Upper lobe of left lung (tissue), 6 donors: Measurements from ENCODE around the gene C2orf78. TPM values are rescaled to one million over a fixed set of nuclear protein-coding genes. Genes with fewer than 3 reads are reported as not detected.

ENCODE experiments used
- ATAC-seq, 2 donors: fragments of 200-7000 bp; cut with Tn5 transposase; one replicate each; pipeline ENCODE4 v1.9.1; 2022; ENCODE audit warnings: mild to moderate bottlenecking in 2 of 2, moderate library complexity in 2 of 2; ENCODE audit not compliant: low FRiP score in 2 of 2
- DNase-seq, 2 donors: peaks; one replicate each; pipeline ENCODE4 v3.0.0-alpha.2; 2019 to 2020
- H3K27ac ChIP-seq, 4 donors: fragments of 200-600 bp; sonication (generic); one replicate each; pipeline ENCODE4 v1.5.1; 2016 to 2019
- H3K27me3 ChIP-seq, 4 donors: fragments of 200-600 bp; sonication (generic); one replicate each; pipeline ENCODE4 v1.5.1; 2017 to 2019
- H3K36me3 ChIP-seq, 4 donors: fragments of 200-600 bp; sonication (generic); one replicate each; pipeline ENCODE4 v1.5.1; 2016 to 2019
- H3K4me1 ChIP-seq, 4 donors: fragments of 200-600 bp; sonication (generic); one replicate each; pipeline ENCODE4 v1.5.1; 2018 to 2019
- H3K4me3 ChIP-seq, 4 donors: fragments of 200-600 bp; sonication (generic); one replicate each; pipeline ENCODE4 v1.5.1; 2017 to 2019; ENCODE audit warnings: mild to moderate bottlenecking in 2 of 4, moderate library complexity in 1 of 4
- H3K9me3 ChIP-seq, 4 donors: fragments of 200-600 bp; sonication (generic); one replicate each; pipeline ENCODE4 v1.5.1; 2018 to 2019
- CTCF ChIP-seq, 6 experiments: fragments of 450-650 bp in 4 of 6; fragments of 200-600 bp in 2 of 6; sonication (generic) in 2 of 6; IDR thresholded peaks; one replicate each; pipeline ENCODE4 v1.5.1; 2016 to 2019; ENCODE audit warnings: antibody characterized with exemption in 6 of 6
- EP300 ChIP-seq, 4 donors: sonication (generic); formaldehyde crosslinking; IDR thresholded peaks; one replicate each; pipeline ENCODE4 v1.5.1; 2017; ENCODE audit warnings: antibody characterized with exemption in 4 of 4, control low read depth in 2 of 4
- POLR2A ChIP-seq, 4 donors: fragments of 450-650 bp; IDR thresholded peaks; one replicate each; pipeline ENCODE4 v1.5.1; 2016 to 2017; ENCODE audit warnings: antibody characterized with exemption in 4 of 4, mild to moderate bottlenecking in 2 of 4
- POLR2AphosphoS5 ChIP-seq, 2 donors: sonication (generic); formaldehyde crosslinking; IDR thresholded peaks; one replicate each; pipeline ENCODE4 v1.5.1; 2017; ENCODE audit warnings: antibody characterized with exemption in 2 of 2
- WGBS, 2 donors: methylation state at CpG; one replicate each; pipeline ENCODE4 v1.1.5; 2017 to 2018; 5-methylcytosine and 5-hydroxymethylcytosine counted together
- total RNA-seq, 6 donors: library from RNA; depleted of rRNA in 4 of 6; stranded (reverse); fragments of >200 nt in 4 of 6; gene quantifications; one replicate each; pipeline versions ENCODE4 v1.1.0 to v1.2.1, GENCODE V29; 2016 to 2021
- donor health status: DM: no; HTN: no; CAD: no; lungs with moderate emphysema.
- donor health status: DM: no; HTN: yes; CAD: no; lungs with severe emphysema.

Gene C2orf78
- total RNA-seq, 6 donors from 2014 or later, result not detected

GRCh38 chr2:73859721-73860586 is 76.0 kb downstream of the C2orf78 start:
- ATAC-seq, result no peak
- no peaks in the 10 kb centered on the region for H3K9me3 ChIP-seq
- H3K27ac ChIP-seq, result no peak overlapping the region
- WGBS, 2 donors, result 92 to 95% methylated on average over 6 of the region's 6 CpGs
- no peaks in the 10 kb centered on the region for H3K27me3 ChIP-seq
- no peaks in the 10 kb centered on the region for H3K4me1 ChIP-seq
- no peak overlapping the region for H3K4me3 ChIP-seq
- no peak for DNase-seq
- H3K36me3 ChIP-seq, result peaks cover 10 to 93% (median 52%) of the 10 kb centered on the region in 4 donors
- TF ChIP-seq CTCF (IDR thresholded peaks at IDR 0.05), result no peak
- TF ChIP-seq POLR2AphosphoS5 (IDR thresholded peaks at IDR 0.05), result no peak
- TF ChIP-seq EP300 (IDR thresholded peaks at IDR 0.05), result no peak
- no peak for TF ChIP-seq POLR2A (IDR thresholded peaks at IDR 0.05)

DNA sequence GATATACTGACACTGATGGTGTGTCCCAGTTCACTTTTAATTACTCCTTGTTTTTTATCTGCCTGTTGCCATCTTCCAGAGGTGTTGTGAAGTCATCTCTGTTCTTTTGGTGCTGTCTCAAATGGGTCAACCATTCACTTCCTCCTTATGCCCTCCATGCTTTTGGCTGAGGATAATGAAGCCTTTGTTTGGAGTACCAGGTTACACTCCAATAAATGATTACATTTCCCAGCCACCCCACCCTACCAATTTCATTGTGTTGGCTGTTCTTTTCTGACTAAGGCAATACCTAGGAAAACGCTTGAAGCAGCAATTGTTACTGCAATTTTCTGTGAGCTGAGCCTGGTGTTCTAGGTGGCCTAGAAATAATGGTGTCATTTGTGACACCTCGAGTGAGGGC is 79.0 kb downstream of the C2orf78 start:
- TF ChIP-seq POLR2AphosphoS5 (IDR thresholded peaks at IDR 0.05) (no peak), CTCF (IDR thresholded peaks at IDR 0.05) (no peak), POLR2A (IDR thresholded peaks at IDR 0.05) (no peak), EP300 (IDR thresholded peaks at IDR 0.05) (no peak)
- WGBS, 2 donors, result 74 to 78% methylated on average over 2 of the region's 2 CpGs
- H3K36me3 ChIP-seq, result peaks cover 8 to 88% (median 45%) of the 10 kb centered on the region in 4 donors

More for the DNA sequence above, 79.0 kb downstream of the C2orf78 start:
- Histone ChIP-seq H3K4me3 (no peak overlapping the region), H3K27ac (no peak overlapping the region), H3K9me3 (no peaks in the 10 kb centered on the region), H3K4me1 (no peaks in the 10 kb centered on the region), H3K27me3 (no peaks in the 10 kb centered on the region)
- ATAC-seq (no peak), DNase-seq (no peak)

Other genes with a start within 250 kb of the C2orf78 start
- not detected for gene NAT8, start 141.8 kb upstream of the C2orf78 start, total RNA-seq
- gene TPRKB, start 46.8 kb upstream of the C2orf78 start, total RNA-seq, result 10 to 100 TPM in 4 of 6 donors, 1 to 10 TPM in 2; 4.7 to 19.0 (median 13.4) TPM
- 10 to 100 TPM; 14.2 to 40.9 (median 19.7) TPM for gene DUSP11, start 4.1 kb upstream of the C2orf78 start, total RNA-seq
- gene STAMBP, start 44.8 kb downstream of the C2orf78 start, total RNA-seq, result 10 to 100 TPM; 22.8 to 41.7 (median 28.3) TPM
- 10 to 100 TPM; 10.8 to 65.3 (median 27.2) TPM for gene ACTG2, start 108.8 kb downstream of the C2orf78 start, total RNA-seq
- 10 to 100 TPM; 25.1 to 38.5 (median 34.9) TPM for gene DGUOK, start 142.7 kb downstream of the C2orf78 start, total RNA-seq
- 10 to 100 TPM; 17.3 to 53.4 (median 23.6) TPM for gene TET3, start 200.7 kb downstream of the C2orf78 start, total RNA-seq